Small intestine (tissue), 7 donors: ENCODE data around the gene NRCAM. TPM values are rescaled to one million over a fixed set of nuclear protein-coding genes. Genes with fewer than 3 reads are reported as not detected.

Source experiments
- DNase-seq, 2 donors: peaks; one replicate each; pipeline versions ENCODE4 v3.0.0 to v3.0.0-alpha.2; 2013
- FAIRE-seq: peaks from 2 replicates; lab custom pipeline; 2012; peaks lifted over from hg19 to GRCh38; lab: Jason Lieb, UNC
- H3K27ac ChIP-seq, 3 donors: one replicate each; pipeline ENCODE4 v1.5.1; 2013; ENCODE audit warnings: low read length in 2 of 3, mild to moderate bottlenecking in 2 of 3, control low read depth in 1 of 3, inconsistent platforms in 1 of 3, low read depth in 1 of 3, moderate library complexity in 1 of 3
- H3K27me3 ChIP-seq, 3 donors: one replicate each; pipeline ENCODE4 v1.6.1; 2013; ENCODE audit warnings: low read length in 3 of 3, inconsistent platforms in 1 of 3; ENCODE audit not compliant: control insufficient read depth in 3 of 3, insufficient read depth in 3 of 3
- H3K36me3 ChIP-seq, 3 donors: one replicate each; pipeline ENCODE4 v1.6.1; 2013; ENCODE audit warnings: low read length in 3 of 3, inconsistent platforms in 1 of 3, low read depth in 1 of 3, mild to moderate bottlenecking in 1 of 3, moderate library complexity in 1 of 3; ENCODE audit not compliant: control insufficient read depth in 3 of 3, insufficient read depth in 2 of 3
- H3K4me1 ChIP-seq, 3 donors: one replicate each; pipeline ENCODE4 v1.6.1; 2013; ENCODE audit warnings: low read length in 2 of 3, inconsistent platforms in 1 of 3, low read depth in 1 of 3, mild to moderate bottlenecking in 1 of 3, moderate library complexity in 1 of 3; ENCODE audit not compliant: control insufficient read depth in 3 of 3, insufficient read depth in 2 of 3
- H3K4me3 ChIP-seq, 3 donors: one replicate each; pipeline ENCODE4 v1.5.1; 2013; ENCODE audit warnings: low read length in 3 of 3, control low read depth in 1 of 3, inconsistent platforms in 1 of 3, low read depth in 1 of 3, mild to moderate bottlenecking in 1 of 3, moderate library complexity in 1 of 3
- H3K9me3 ChIP-seq, 2 donors: one replicate each; pipeline ENCODE4 v1.6.1; 2013; ENCODE audit warnings: low read depth in 1 of 2, low read length in 1 of 2; ENCODE audit not compliant: control insufficient read depth in 2 of 2, insufficient read depth in 1 of 2
- WGBS, 3 donors: extraction: QIAGEN DNeasy Blood & Tissue Kit; methylation state at CpG; one replicate each; pipeline ENCODE4 v1.1.7; 2013; 5-methylcytosine and 5-hydroxymethylcytosine counted together
- polyA plus RNA-seq, 4 donors: library from polyadenylated mRNA; stranded (reverse) in 3 of 4; unstranded in 1 of 4; fragments of 200-250 nt in 3 of 4; fragments of 120-200 nt in 1 of 4; gene quantifications; one replicate each; pipeline versions ENCODE4 v1.2.1 to v1.2.3, GENCODE V29; 2013
- donor health status: healthy with polysubstance abuse.
- donor health status: control.
- donor health status: control.
- donor health status: Bipolar disorder and iron deficiency.
- donor health status: healthy.

NRCAM gene
- polyA plus RNA-seq, 4 donors: 0.27 to 6.8 (median 1.4) TPM

- Histone ChIP-seq H3K27me3 (no peaks in the 10 kb centered on the region), H3K4me3 (no peak overlapping the region), H3K4me1 (no peaks in the 10 kb centered on the region), H3K36me3 (peaks cover 0 to 5% (median 0%) of the 10 kb centered on the region in 3 donors), H3K9me3 (no peaks in the 10 kb centered on the region), H3K27ac (no peak overlapping the region)
- FAIRE-seq: peak; percentile 95
- WGBS, 3 donors: 58 to 70% (median 65%) methylated on average over 8 of the region's 8 CpGs
- DNase-seq: peak; percentile 58 to 73
Measured at GRCh38 chr7:108181073-108181985, 274.9 kb downstream of the NRCAM start.

- Histone ChIP-seq H3K4me3 (no peak overlapping the region), H3K4me1 (no peaks in the 10 kb centered on the region), H3K36me3 (peaks cover 0 to 5% (median 0%) of the 10 kb centered on the region in 3 donors), H3K27me3 (no peaks in the 10 kb centered on the region), H3K27ac (no peak overlapping the region), H3K9me3 (no peaks in the 10 kb centered on the region)
- FAIRE-seq: no peak
- peak in 1 of 2 donors; percentile 31 for DNase-seq
- 14 to 39% (median 30%) methylated on average over 3 of the region's 3 CpGs for WGBS, 3 donors
Measured at GRCh38 chr7:108178398-108178797, 277.8 kb downstream of the NRCAM start.

- Histone ChIP-seq H3K9me3 (no peaks in the 10 kb centered on the region), H3K36me3 (no peaks in the 10 kb centered on the region), H3K4me1 (no peaks in the 10 kb centered on the region), H3K4me3 (no peak overlapping the region), H3K27ac (no peak overlapping the region), H3K27me3 (no peaks in the 10 kb centered on the region)
- WGBS, 3 donors: 91 to 96% (median 94%) methylated on average over 8 of the region's 8 CpGs
- DNase-seq: no peak
- no peak for FAIRE-seq
Measured at GRCh38 chr7:108171164-108171563, 285.1 kb downstream of the NRCAM start.

- WGBS, 3 donors: 74 to 91% (median 89%) methylated on average over 5 of the region's 5 CpGs
- DNase-seq (no peak), FAIRE-seq (no peak)
- H3K9me3 ChIP-seq: no peaks in the 10 kb centered on the region
- H3K4me1 ChIP-seq: no peaks in the 10 kb centered on the region
- H3K27me3 ChIP-seq: no peaks in the 10 kb centered on the region
- H3K4me3 ChIP-seq: no peak overlapping the region
- no peak overlapping the region for H3K27ac ChIP-seq
- H3K36me3 ChIP-seq: no peaks in the 10 kb centered on the region
Measured at GRCh38 chr7:108170251-108170650, 286.0 kb downstream of the NRCAM start.

- DNase-seq (peak in 1 of 2 donors; percentile 35), FAIRE-seq (no peak)
- H3K9me3 ChIP-seq: no peaks in the 10 kb centered on the region
- no peaks in the 10 kb centered on the region for H3K36me3 ChIP-seq
- H3K27me3 ChIP-seq: no peaks in the 10 kb centered on the region
- no peaks in the 10 kb centered on the region for H3K4me1 ChIP-seq
- H3K27ac ChIP-seq: no peak overlapping the region
- no peak overlapping the region for H3K4me3 ChIP-seq
- WGBS, 3 donors: 13 to 41% (median 27%) methylated on average over 7 of the region's 7 CpGs
Measured at GRCh38 chr7:108167460-108167859, 288.8 kb downstream of the NRCAM start.

- 39 to 73% (median 49%) methylated on average over 5 of the region's 5 CpGs for WGBS, 3 donors
- FAIRE-seq (no peak), DNase-seq (no peak)
- Histone ChIP-seq H3K27ac (no peak overlapping the region), H3K9me3 (no peaks in the 10 kb centered on the region), H3K27me3 (no peaks in the 10 kb centered on the region), H3K4me1 (no peaks in the 10 kb centered on the region), H3K36me3 (no peaks in the 10 kb centered on the region), H3K4me3 (no peak overlapping the region)
Measured at GRCh38 chr7:108166687-108167086, 289.5 kb downstream of the NRCAM start.

- H3K27ac ChIP-seq: no peak overlapping the region
- H3K4me1 ChIP-seq: no peaks in the 10 kb centered on the region
- DNase-seq: no peak
- H3K4me3 ChIP-seq: no peak overlapping the region
- H3K27me3 ChIP-seq: no peaks in the 10 kb centered on the region
- no peaks in the 10 kb centered on the region for H3K36me3 ChIP-seq
- no peak for FAIRE-seq
- H3K9me3 ChIP-seq: no peaks in the 10 kb centered on the region
- 95 to 99% (median 96%) methylated on average over 2 of the region's 2 CpGs for WGBS, 3 donors
Measured at GRCh38 chr7:108165723-108166122, 290.5 kb downstream of the NRCAM start.

GRCh38 chr7:108164946-108165345 lies 291.3 kb downstream of the NRCAM start:
- Histone ChIP-seq H3K36me3 (no peaks in the 10 kb centered on the region), H3K27me3 (no peaks in the 10 kb centered on the region), H3K4me1 (no peaks in the 10 kb centered on the region), H3K9me3 (no peaks in the 10 kb centered on the region), H3K4me3 (no peak overlapping the region), H3K27ac (no peak overlapping the region)
- DNase-seq (no peak), FAIRE-seq (no peak)
- WGBS, 3 donors: 71 to 79% (median 72%) methylated on average over 6 of the region's 6 CpGs
